Mesenchymal stem cell (in vitro differentiated cells and primary cell): ENCODE results near the gene TPBGL.
A peak's percentile ranks its signal among the peaks of the same experiment; 100 is the strongest.
"Not testable (repeated sequence)": the region's sequence is repeated elsewhere in the genome, so short reads cannot be mapped to it uniquely, and the experiment has no call there.

Experiments used
- DNase-seq: peaks from one replicate; pipeline ENCODE4 v3.0.0-alpha.2; 2013
- H2AFZ ChIP-seq: one replicate; pipeline ENCODE4 v1.6.1; 2013; ENCODE audit warnings: low read depth, mild to moderate bottlenecking, control low read depth, inconsistent platforms, low read length, moderate library complexity
- H2AK5ac ChIP-seq: 2 replicates; pipeline ENCODE4 v1.6.1; 2013; ENCODE audit warnings: low read length, moderate library complexity, mild to moderate bottlenecking, inconsistent platforms; ENCODE audit not compliant: severe bottlenecking
- H2BK120ac ChIP-seq: one replicate; pipeline ENCODE4 v1.6.1; 2013; ENCODE audit warnings: low read depth, mild to moderate bottlenecking, inconsistent platforms, low read length, moderate library complexity
- H2BK12ac ChIP-seq, 2 experiments: one replicate each; pipeline ENCODE4 v1.6.1; 2013; ENCODE audit warnings: inconsistent platforms in 2 of 2, low read length in 2 of 2, mild to moderate bottlenecking in 2 of 2, moderate library complexity in 2 of 2, control low read depth in 1 of 2
- H2BK15ac ChIP-seq: one replicate; pipeline ENCODE4 v1.6.1; 2013; ENCODE audit warnings: mild to moderate bottlenecking, low read depth, inconsistent platforms; ENCODE audit not compliant: poor library complexity, severe bottlenecking
- H2BK5ac ChIP-seq: 2 replicates; pipeline ENCODE4 v1.6.1; 2013; ENCODE audit warnings: low read depth, mild to moderate bottlenecking, low read length, control low read depth, inconsistent platforms; ENCODE audit not compliant: poor library complexity, severe bottlenecking
- H3K14ac ChIP-seq, 2 experiments: one replicate each; pipeline ENCODE4 v1.6.1; 2013; ENCODE audit warnings: inconsistent platforms in 2 of 2, low read length in 2 of 2, control low read depth in 1 of 2, mild to moderate bottlenecking in 1 of 2, moderate library complexity in 1 of 2
- H3K18ac ChIP-seq, 2 experiments: one replicate each; pipeline ENCODE4 v1.6.1; 2013; ENCODE audit warnings: inconsistent platforms in 2 of 2, low read length in 2 of 2, control low read depth in 1 of 2, low read depth in 1 of 2, mild to moderate bottlenecking in 1 of 2
- H3K23ac ChIP-seq, 2 experiments: one replicate each; pipeline ENCODE4 v1.6.1; 2013; ENCODE audit warnings: inconsistent platforms in 2 of 2, low read length in 2 of 2, mild to moderate bottlenecking in 2 of 2, moderate library complexity in 2 of 2, control low read depth in 1 of 2
- H3K27ac ChIP-seq: 2 replicates; pipeline ENCODE4 v1.5.1; 2013; ENCODE audit warnings: mild to moderate bottlenecking, moderate library complexity, low read length, control low read depth, inconsistent platforms; ENCODE audit not compliant: poor library complexity, severe bottlenecking
- H3K27me3 ChIP-seq, 2 experiments: 2 replicates each; pipeline versions ENCODE4 v1.6.1 to v1.7.0; 2013; ENCODE audit warnings: low read length in 2 of 2, mild to moderate bottlenecking in 2 of 2, moderate library complexity in 2 of 2, control low read depth in 1 of 2, inconsistent platforms in 1 of 2; ENCODE audit not compliant: control insufficient read depth in 1 of 2, insufficient read depth in 1 of 2
- H3K36me3 ChIP-seq, 2 experiments: 2 replicates each; pipeline versions ENCODE4 v1.6.1 to v1.7.0; 2013; ENCODE audit warnings: low read length in 2 of 2, control low read depth in 1 of 2, inconsistent platforms in 1 of 2, low read depth in 1 of 2, mild to moderate bottlenecking in 1 of 2; ENCODE audit not compliant: insufficient read depth in 2 of 2, control insufficient read depth in 1 of 2
- H3K4ac ChIP-seq, 2 experiments: one replicate each; pipeline ENCODE4 v1.6.1; 2013; ENCODE audit warnings: inconsistent platforms in 2 of 2, low read length in 2 of 2, mild to moderate bottlenecking in 2 of 2, moderate library complexity in 2 of 2, control low read depth in 1 of 2, low read depth in 1 of 2
- H3K4me1 ChIP-seq: 2 replicates; pipeline ENCODE4 v1.6.1; 2013; ENCODE audit warnings: low read depth, low read length, control low read depth; ENCODE audit not compliant: control insufficient read depth, insufficient read depth
- H3K4me2 ChIP-seq: 2 replicates; pipeline ENCODE4 v1.6.1; 2013; ENCODE audit warnings: low read length, mild to moderate bottlenecking, inconsistent platforms; ENCODE audit not compliant: poor library complexity, severe bottlenecking
- H3K4me3 ChIP-seq, 2 experiments: 2 replicates each; pipeline versions ENCODE4 v1.5.1 to v1.7.0; 2013; ENCODE audit warnings: low read length in 2 of 2, mild to moderate bottlenecking in 2 of 2, control low read depth in 1 of 2, low read depth in 1 of 2; ENCODE audit not compliant: insufficient read depth in 1 of 2
- H3K79me1 ChIP-seq: replicated peaks from 2 replicates; pipeline ENCODE4 v1.6.1; 2013; ENCODE audit warnings: mild to moderate bottlenecking, control low read depth, low read length, inconsistent platforms; ENCODE audit not compliant: poor library complexity, severe bottlenecking
- H3K9ac ChIP-seq: 2 replicates; pipeline ENCODE4 v1.7.0; 2013; ENCODE audit warnings: mild to moderate bottlenecking, low read length, moderate library complexity
- H3K9me3 ChIP-seq: 2 replicates; pipeline ENCODE4 v1.7.0; 2013; ENCODE audit warnings: mild to moderate bottlenecking, low read length; ENCODE audit not compliant: control insufficient read depth
- H4K8ac ChIP-seq: one replicate; pipeline ENCODE4 v1.6.1; 2013; ENCODE audit warnings: inconsistent platforms, mild to moderate bottlenecking, low read length, moderate library complexity
- H4K91ac ChIP-seq: one replicate; pipeline ENCODE4 v1.6.1; 2013; ENCODE audit warnings: mild to moderate bottlenecking, low read length, inconsistent platforms
- WGBS: methylation state at CpG from one replicate; pipeline ENCODE4 v1.1.7; 2013; ENCODE audit warnings: mixed read lengths; 5-methylcytosine and 5-hydroxymethylcytosine counted together

TPBGL gene

GRCh38 chr11:75272821-75273301 lies 32.3 kb downstream of the TPBGL start:
- Histone ChIP-seq H2AK5ac (no peak overlapping the region), H3K4me1 (no peaks in the 10 kb centered on the region), H3K18ac (no peak overlapping the region), H2BK120ac (no peak overlapping the region), H4K91ac (no peak overlapping the region), H2BK5ac (no peak overlapping the region), H3K23ac (no peak overlapping the region), H2BK12ac (no peak overlapping the region), H2AFZ (no peak overlapping the region), H3K9me3 (no peaks in the 10 kb centered on the region), H3K27ac (no peak overlapping the region), H3K4me2 (no peak overlapping the region), H3K36me3 (peaks cover 58 to 72% of the 10 kb centered on the region in 2 experiments), H4K8ac (no peak overlapping the region), H3K4ac (no peak overlapping the region), H3K14ac (no peak overlapping the region), H3K9ac (no peak overlapping the region), H3K27me3 (no peaks in the 10 kb centered on the region), H3K4me3 (no peak overlapping the region), H2BK15ac (no peak overlapping the region), H3K79me1 (no peaks in the 10 kb centered on the region)
- DNase-seq, result no peak
- WGBS, result 96% methylated on average over 10 of the region's 12 CpGs

GRCh38 chr11:75273411-75274391 lies 33.1 kb downstream of the TPBGL start:
- no peaks in the 10 kb centered on the region for H3K9me3 ChIP-seq
- peak overlapping the region; percentile 65 for H4K91ac ChIP-seq
- H3K27ac ChIP-seq, result no peak overlapping the region
- H3K9ac ChIP-seq, result no peak overlapping the region
- no peak overlapping the region for H3K4me3 ChIP-seq
- no peak overlapping the region for H3K18ac ChIP-seq
- no peak overlapping the region for H2BK5ac ChIP-seq
- H2BK12ac ChIP-seq, result no peak overlapping the region
- no peak for DNase-seq
- H2BK120ac ChIP-seq, result no peak overlapping the region
- H2BK15ac ChIP-seq, result peak overlapping the region; percentile 56
- no peak overlapping the region for H4K8ac ChIP-seq
- no peaks in the 10 kb centered on the region for H3K4me1 ChIP-seq
- peaks cover 63 to 77% of the 10 kb centered on the region in 2 experiments for H3K36me3 ChIP-seq
- no peak overlapping the region for H3K23ac ChIP-seq
- no peaks in the 10 kb centered on the region for H3K79me1 ChIP-seq
- H3K4me2 ChIP-seq, result no peak overlapping the region
- H3K27me3 ChIP-seq, result no peaks in the 10 kb centered on the region
- H3K4ac ChIP-seq, result no peak overlapping the region
- WGBS, result 97% methylated on average over 13 of the region's 15 CpGs
- H2AK5ac ChIP-seq, result no peak overlapping the region
- H3K14ac ChIP-seq, result no peak overlapping the region
- no peak overlapping the region for H2AFZ ChIP-seq

GRCh38 chr11:75274716-75275115 lies 34.1 kb downstream of the TPBGL start:
- not testable (repeated sequence) for H3K4me2 ChIP-seq, H2AK5ac ChIP-seq
- WGBS, result 100% methylated on average over 2 of the region's 3 CpGs

GRCh38 chr11:75275581-75275980 lies 35.0 kb downstream of the TPBGL start:
- WGBS, result 77% methylated on average over 4 of the region's 6 CpGs
- Histone ChIP-seq H2AK5ac (no peak overlapping the region), H3K9ac (no peak overlapping the region)

More at GRCh38 chr11:75274716-75275115, 34.1 kb downstream of the TPBGL start:
- H2BK120ac ChIP-seq, H3K4me3 ChIP-seq, H2BK12ac ChIP-seq, H3K27me3 ChIP-seq, H3K23ac ChIP-seq, H2BK5ac ChIP-seq, H3K9me3 ChIP-seq, H3K14ac ChIP-seq, H3K4me1 ChIP-seq, H3K79me1 ChIP-seq, DNase-seq, H4K91ac ChIP-seq, H3K18ac ChIP-seq, H2BK15ac ChIP-seq, H2AFZ ChIP-seq, H3K27ac ChIP-seq, H4K8ac ChIP-seq, H3K9ac ChIP-seq, H3K4ac ChIP-seq: not testable (repeated sequence)
- H3K36me3 ChIP-seq, result peaks cover 58 to 77% of the 10 kb centered on the region in 2 experiments

More at GRCh38 chr11:75275581-75275980, 35.0 kb downstream of the TPBGL start:
- Histone ChIP-seq H2BK15ac (no peak overlapping the region), H3K23ac (no peak overlapping the region), H3K4me2 (no peak overlapping the region), H2BK12ac (no peak overlapping the region), H2BK120ac (no peak overlapping the region), H3K4ac (no peak overlapping the region), H4K91ac (no peak overlapping the region), H3K4me3 (no peak overlapping the region), H3K27me3 (no peaks in the 10 kb centered on the region), H3K18ac (no peak overlapping the region), H3K36me3 (peaks cover 55 to 78% of the 10 kb centered on the region in 2 experiments), H2AFZ (no peak overlapping the region), H2BK5ac (no peak overlapping the region), H3K79me1 (no peaks in the 10 kb centered on the region), H3K14ac (no peak overlapping the region), H3K9me3 (no peaks in the 10 kb centered on the region), H3K27ac (no peak overlapping the region), H4K8ac (no peak overlapping the region), H3K4me1 (no peaks in the 10 kb centered on the region)
- DNase-seq, result peak; percentile 38
